Measurements from ENCODE around the gene ELAVL2. TPM values are rescaled to one million over a fixed set of nuclear protein-coding genes. Genes with fewer than 3 reads are reported as not detected.

ELAVL2 gene
- total and polyA plus RNA-seq, 2 of the 4 experiments (the other 2 are of a cell fraction), result 0.36 TPM; not detected in 1

DNA sequence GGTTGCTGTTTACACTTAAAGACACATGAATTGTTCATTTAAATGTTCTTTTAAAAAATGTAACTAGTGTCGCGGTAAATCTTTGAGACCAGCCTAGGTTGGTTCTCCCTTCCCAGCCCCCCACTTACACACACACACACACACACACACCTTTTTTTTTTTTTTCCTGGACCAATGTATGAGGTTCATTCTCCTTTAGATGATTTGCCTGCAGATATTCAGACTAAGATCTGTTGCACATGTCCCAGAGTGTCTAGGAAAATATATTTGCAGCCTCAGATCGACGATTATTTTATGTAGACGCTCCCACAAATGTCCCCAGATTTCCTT is 4.4 kb upstream of the ELAVL2 start:
- Histone ChIP-seq H3K14ac (replicated peaks; ENCODE audit: low read depth, low read length) (no peak overlapping the region), H2AK5ac (ENCODE audit: low read depth, low read length) (no peak overlapping the region), H3K18ac (ENCODE audit: low read depth, low read length) (no peak overlapping the region), H3K9me1 (ENCODE audit: insufficient read depth, low read length) (no peaks in the 10 kb centered on the region), H2AK9ac (replicated peaks; ENCODE audit: low read depth, low read length, poor library complexity) (no peak overlapping the region), H3K4me3 (ENCODE audit: insufficient read depth, low read depth, low read length) (no peak overlapping the region), H2BK15ac (ENCODE audit: low read depth, low read length) (no peak overlapping the region), H3K23ac (ENCODE audit: low read depth, low read length) (no peak overlapping the region), H4K8ac (ENCODE audit: low read depth in 2 of 2, low read length in 2 of 2) (no peak overlapping the region), H3K9me3 (ENCODE audit: control insufficient read depth, insufficient read depth, low read length) (no peaks in the 10 kb centered on the region), H3K27ac (ENCODE audit: insufficient read depth, low read length) (no peak overlapping the region), H3K36me3 (ENCODE audit: control insufficient read depth, insufficient read depth, low read length) (no peaks in the 10 kb centered on the region), H4K20me1 (ENCODE audit: insufficient read depth, low read length) (no peaks in the 10 kb centered on the region), H3K79me1 (ENCODE audit: low read depth in 1 of 2, low read length in 2 of 2) (no peaks in the 10 kb centered on the region), H2BK20ac (ENCODE audit: low read depth, low read length) (no peak overlapping the region), H4K5ac (ENCODE audit: low read depth, low read length) (no peak overlapping the region), H3K56ac (ENCODE audit: extremely low read depth, insufficient read depth, low read length) (no peak overlapping the region), H4K91ac (ENCODE audit: insufficient read depth, low read depth, low read length) (no peak overlapping the region), H3K27me3 (ENCODE audit: control insufficient read depth, insufficient read depth, low read length) (no peaks in the 10 kb centered on the region), H2AFZ (replicated peaks; ENCODE audit: low read length, poor library complexity) (no peak overlapping the region), H3K9ac (ENCODE audit: low read depth, low read length) (no peak overlapping the region), H2BK120ac (ENCODE audit: low read depth, low read length) (no peak overlapping the region), H3K4me2 (ENCODE audit: low read depth, low read length) (no peak overlapping the region), H3K4ac (ENCODE audit: low read depth, low read length) (no peak overlapping the region), H3K4me1 (ENCODE audit: control insufficient read depth, insufficient read depth, low read length) (no peaks in the 10 kb centered on the region), H2BK5ac (ENCODE audit: low read depth, low read length, poor library complexity, severe bottlenecking) (no peak overlapping the region)
- TF ChIP-seq BHLHE40 (IDR thresholded peaks at IDR 0.05; ENCODE audit: low read depth, low read length) (no peak), MAFK (IDR thresholded peaks at IDR 0.05; ENCODE audit: low read depth, low read length) (no peak), MXI1 (IDR thresholded peaks at IDR 0.05; ENCODE audit: borderline replicate concordance, low read depth, low read length) (no peak), CTCF (conservative IDR thresholded peaks at IDR 0.05; ENCODE audit: low read depth, low read length) (no peak), RCOR1 (IDR thresholded peaks at IDR 0.05; ENCODE audit: insufficient replicate concordance, low read length) (no peak), RFX5 (IDR thresholded peaks at IDR 0.05; ENCODE audit: low read depth, low read length) (no peak), NFE2L2 (IDR thresholded peaks at IDR 0.05; ENCODE audit: low read depth, low read length) (no peak), FOS (IDR thresholded peaks at IDR 0.05; ENCODE audit: low read depth, low read length) (no peak)
- TF ChIP-seq, protein P1, sequence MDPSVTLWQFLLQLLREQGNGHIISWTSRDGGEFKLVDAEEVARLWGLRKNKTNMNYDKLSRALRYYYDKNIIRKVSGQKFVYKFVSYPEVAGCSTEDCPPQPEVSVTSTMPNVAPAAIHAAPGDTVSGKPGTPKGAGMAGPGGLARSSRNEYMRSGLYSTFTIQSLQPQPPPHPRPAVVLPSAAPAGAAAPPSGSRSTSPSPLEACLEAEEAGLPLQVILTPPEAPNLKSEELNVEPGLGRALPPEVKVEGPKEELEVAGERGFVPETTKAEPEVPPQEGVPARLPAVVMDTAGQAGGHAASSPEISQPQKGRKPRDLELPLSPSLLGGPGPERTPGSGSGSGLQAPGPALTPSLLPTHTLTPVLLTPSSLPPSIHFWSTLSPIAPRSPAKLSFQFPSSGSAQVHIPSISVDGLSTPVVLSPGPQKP (IDR thresholded peaks at IDR 0.05; ENCODE audit: borderline replicate concordance, low read depth, low read length), result no peak
- in situ Hi-C loops (cut with MboI; ENCODE audit: low sequenced_read_pairs), result no loop called here
- BruUV-seq (replicated peaks), result no TSS peak
- ATAC-seq (ENCODE audit: low read depth) (no peak), DNase-seq (no peak)
- intact Hi-C loops (cut with micrococcal nuclease), result no loop called here
- dilution Hi-C loops (cut with HindIII; ENCODE audit: low sequenced_read_pairs, unreplicated experiment), result no loop called here
- CTCF ChIA-PET, result no interaction called here
- WGBS, 2 experiments (ENCODE audit: extremely low coverage in 2 of 2, insufficient read length in 1 of 2), result no CpG with 5 or more reads among the region's 5 CpGs
- POLR2A ChIA-PET (ENCODE audit: unreplicated experiment), result no interaction called here
